ENCODE results near the gene THAP2.

THAP2 gene

DNA sequence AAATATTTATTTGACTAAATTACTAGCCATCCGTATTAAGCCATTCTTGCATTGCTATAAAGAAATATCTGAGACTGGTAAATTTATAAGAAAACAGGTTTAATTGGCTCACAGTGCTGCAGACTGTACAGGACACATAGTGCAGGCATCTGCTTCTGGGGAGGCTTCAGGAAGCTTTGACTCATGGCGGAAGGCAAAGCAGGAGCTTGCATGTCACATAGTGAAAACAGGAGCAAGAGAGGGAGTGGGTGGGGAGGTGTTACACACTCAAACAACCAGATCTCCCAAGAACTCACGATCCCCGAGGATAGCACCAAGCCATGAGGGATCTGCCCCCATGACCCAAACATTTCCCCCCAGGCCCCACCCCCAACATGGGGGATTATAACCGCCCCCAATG, 63.9 kb downstream of the THAP2 start:
- TF ChIP-seq, protein P1, sequence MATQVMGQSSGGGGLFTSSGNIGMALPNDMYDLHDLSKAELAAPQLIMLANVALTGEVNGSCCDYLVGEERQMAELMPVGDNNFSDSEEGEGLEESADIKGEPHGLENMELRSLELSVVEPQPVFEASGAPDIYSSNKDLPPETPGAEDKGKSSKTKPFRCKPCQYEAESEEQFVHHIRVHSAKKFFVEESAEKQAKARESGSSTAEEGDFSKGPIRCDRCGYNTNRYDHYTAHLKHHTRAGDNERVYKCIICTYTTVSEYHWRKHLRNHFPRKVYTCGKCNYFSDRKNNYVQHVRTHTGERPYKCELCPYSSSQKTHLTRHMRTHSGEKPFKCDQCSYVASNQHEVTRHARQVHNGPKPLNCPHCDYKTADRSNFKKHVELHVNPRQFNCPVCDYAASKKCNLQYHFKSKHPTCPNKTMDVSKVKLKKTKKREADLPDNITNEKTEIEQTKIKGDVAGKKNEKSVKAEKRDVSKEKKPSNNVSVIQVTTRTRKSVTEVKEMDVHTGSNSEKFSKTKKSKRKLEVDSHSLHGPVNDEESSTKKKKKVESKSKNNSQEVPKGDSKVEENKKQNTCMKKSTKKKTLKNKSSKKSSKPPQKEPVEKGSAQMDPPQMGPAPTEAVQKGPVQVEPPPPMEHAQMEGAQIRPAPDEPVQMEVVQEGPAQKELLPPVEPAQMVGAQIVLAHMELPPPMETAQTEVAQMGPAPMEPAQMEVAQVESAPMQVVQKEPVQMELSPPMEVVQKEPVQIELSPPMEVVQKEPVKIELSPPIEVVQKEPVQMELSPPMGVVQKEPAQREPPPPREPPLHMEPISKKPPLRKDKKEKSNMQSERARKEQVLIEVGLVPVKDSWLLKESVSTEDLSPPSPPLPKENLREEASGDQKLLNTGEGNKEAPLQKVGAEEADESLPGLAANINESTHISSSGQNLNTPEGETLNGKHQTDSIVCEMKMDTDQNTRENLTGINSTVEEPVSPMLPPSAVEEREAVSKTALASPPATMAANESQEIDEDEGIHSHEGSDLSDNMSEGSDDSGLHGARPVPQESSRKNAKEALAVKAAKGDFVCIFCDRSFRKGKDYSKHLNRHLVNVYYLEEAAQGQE (IDR thresholded peaks at IDR 0.05; ENCODE audit: insufficient read depth in 1 of 2, low read depth in 2 of 2, low read length in 2 of 2) = no peak
- TF ChIP-seq FOXP2 (optimal IDR thresholded peaks at IDR 0.05; ENCODE audit: borderline replicate concordance, extremely low read depth, extremely low read length, insufficient read depth) = no peak

Measured in PFSK-1 (cell line).